SIG-M5 (cell line): ENCODE results near the gene ATF7.
"Not testable (repeated sequence)": the region's sequence is repeated elsewhere in the genome, so short reads cannot be mapped to it uniquely, and the experiment has no call there.

Experiments
- DNase-seq: peaks from one replicate; lab custom pipeline; 2025; lab: John Stamatoyannopoulos, UW

The ATF7 gene

GRCh38 chr12:53482626-53483168, 143.5 kb downstream of the ATF7 start:
- no peak for DNase-seq

GRCh38 chr12:53481939-53482586, 144.1 kb downstream of the ATF7 start:
- DNase-seq: no peak

DNA sequence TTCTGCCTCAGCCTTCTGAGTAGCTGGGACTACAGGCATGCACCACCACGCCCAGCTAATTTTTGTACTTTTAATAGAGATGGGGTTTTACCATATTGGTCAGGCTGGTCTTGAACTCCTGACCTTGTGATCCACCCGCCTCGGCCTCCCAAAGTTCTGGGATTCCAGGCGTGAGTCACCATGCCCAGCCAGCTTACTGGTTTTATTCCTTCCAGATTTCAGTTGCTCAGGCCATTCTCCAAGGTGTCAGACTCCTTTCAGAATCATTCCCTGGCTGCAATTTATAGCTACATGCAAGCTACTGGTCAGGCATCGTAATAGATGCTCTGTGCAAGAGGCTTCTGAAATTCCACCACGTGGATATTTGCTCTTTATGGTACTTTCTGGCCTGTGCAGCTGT, 144.7 kb downstream of the ATF7 start:
- not testable (repeated sequence) for DNase-seq

- DNase-seq: no peak
Measured at GRCh38 chr12:53480491-53481442, 145.4 kb downstream of the ATF7 start.

GRCh38 chr12:53479331-53479730, 146.9 kb downstream of the ATF7 start:
- no peak for DNase-seq

GRCh38 chr12:53478865-53479264, 147.3 kb downstream of the ATF7 start:
- DNase-seq: no peak

DNA sequence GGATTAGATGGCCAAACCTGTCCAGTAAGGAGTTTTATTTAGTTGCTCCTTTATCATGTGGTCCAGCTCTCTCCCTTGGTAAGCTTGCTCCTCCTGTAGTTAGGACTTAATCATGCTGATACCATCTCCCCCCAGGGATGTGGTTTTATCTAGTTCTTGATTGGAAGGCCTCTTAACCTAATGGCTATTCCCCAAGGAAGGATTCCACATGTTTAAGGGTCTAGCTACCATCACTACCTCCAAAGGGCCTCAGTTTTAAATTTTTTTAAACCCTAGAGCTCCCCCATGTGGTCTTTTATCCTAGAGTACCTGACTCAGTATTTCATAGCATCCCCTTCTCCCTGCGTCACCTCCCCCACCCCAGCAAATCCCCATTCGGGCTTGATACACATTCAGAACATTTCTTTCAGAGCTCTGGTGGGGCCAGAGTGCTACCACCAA, 149.4 kb downstream of the ATF7 start:
- DNase-seq: no peak

- no peak for DNase-seq
Measured at GRCh38 chr12:53474819-53475218, 151.4 kb downstream of the ATF7 start.

GRCh38 chr12:53474077-53474476, 152.1 kb downstream of the ATF7 start:
- DNase-seq: no peak

GRCh38 chr12:53472056-53472582, 154.1 kb downstream of the ATF7 start:
- no peak for DNase-seq

GRCh38 chr12:53468282-53468681, 157.9 kb downstream of the ATF7 start:
- no peak for DNase-seq

GRCh38 chr12:53467880-53468279, 158.3 kb downstream of the ATF7 start:
- DNase-seq: no peak

GRCh38 chr12:53467082-53467481, 159.1 kb downstream of the ATF7 start:
- DNase-seq: no peak

GRCh38 chr12:53466640-53467039, 159.5 kb downstream of the ATF7 start:
- no peak for DNase-seq

- DNase-seq: no peak
Measured at GRCh38 chr12:53465679-53466078, 160.5 kb downstream of the ATF7 start.

- DNase-seq: no peak
Measured at GRCh38 chr12:53464685-53465418, 161.3 kb downstream of the ATF7 start.

- DNase-seq: no peak
Measured at GRCh38 chr12:53463802-53464560, 162.2 kb downstream of the ATF7 start.

DNA sequence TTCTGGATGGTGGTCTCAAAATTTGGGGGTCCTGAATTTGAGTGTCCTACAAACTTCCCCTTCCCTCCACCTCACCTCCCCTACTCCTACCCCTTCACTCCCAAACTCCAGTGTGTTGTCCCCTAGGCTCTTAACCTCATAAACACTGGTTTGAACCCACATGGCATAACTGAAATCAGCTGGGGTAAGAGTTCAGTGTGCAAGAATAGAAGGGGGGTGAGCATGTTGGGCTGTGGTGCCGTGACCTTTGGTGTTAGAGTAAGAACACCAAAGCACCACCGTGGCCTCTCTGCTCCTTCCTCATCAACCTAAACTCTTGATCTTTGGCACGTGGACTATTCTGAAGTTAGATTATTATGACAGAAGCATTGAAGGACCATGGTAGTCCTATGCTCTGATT, 163.2 kb downstream of the ATF7 start:
- DNase-seq: no peak

GRCh38 chr12:53461591-53461990, 164.6 kb downstream of the ATF7 start:
- no peak for DNase-seq

- no peak for DNase-seq
Measured at GRCh38 chr12:53461059-53461458, 165.1 kb downstream of the ATF7 start.

DNA sequence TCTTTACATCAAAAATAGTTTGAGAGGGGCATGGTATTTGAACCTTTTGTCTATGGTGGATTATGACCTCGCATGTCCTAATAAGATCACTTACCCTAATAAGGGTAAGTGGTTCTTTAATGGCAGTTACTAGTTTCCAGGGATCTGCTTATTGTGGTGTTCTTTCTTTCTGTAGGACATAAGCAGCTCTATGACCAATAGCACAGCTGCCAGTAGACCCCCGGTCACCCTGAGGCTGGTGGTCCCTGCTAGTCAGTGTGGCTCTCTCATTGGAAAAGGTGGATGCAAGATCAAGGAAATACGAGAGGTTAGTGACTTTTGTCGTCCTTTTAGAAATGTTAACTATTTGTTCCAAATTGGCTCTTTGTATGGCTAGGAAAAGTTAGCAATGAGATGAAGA, 167.1 kb downstream of the ATF7 start:
- no peak for DNase-seq
